ENCODE results near the gene UBE2Z.

Gene UBE2Z

DNA sequence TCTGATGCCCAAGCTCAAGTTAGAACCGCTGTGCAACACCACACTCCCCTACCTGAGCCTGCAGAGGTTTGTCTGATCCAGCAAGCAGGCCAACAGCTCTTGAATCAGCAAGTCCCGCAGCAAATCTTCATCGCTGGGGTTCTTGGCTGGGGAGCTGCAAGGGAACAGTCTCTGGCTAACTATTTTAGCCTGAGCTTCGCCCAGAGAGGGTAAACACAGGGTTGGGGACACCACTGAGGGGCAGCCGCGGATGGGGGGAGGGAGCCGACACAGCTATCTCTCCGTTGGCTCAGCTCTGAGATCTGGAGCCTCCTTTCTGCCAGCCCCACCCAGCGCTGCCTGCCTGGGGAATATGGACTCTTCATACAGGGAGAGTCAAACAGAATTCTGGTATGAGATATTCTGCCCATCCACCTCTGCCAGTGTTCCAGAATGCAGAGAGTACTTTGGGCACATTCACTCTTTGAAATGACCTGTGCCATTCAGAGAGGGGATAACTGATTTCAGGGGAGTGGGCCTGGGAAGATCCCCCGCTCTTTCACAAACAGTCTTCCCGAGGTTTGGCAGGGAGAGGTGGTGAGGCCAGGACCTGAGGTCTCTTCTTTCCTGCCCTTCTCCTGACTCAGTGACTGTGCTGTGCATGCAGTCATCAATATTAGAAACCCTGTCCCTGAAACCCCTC, 52.8 kb downstream of the UBE2Z start:
- DNase-seq (ENCODE audit: low read depth in 2 of 2) = no peak

DNA sequence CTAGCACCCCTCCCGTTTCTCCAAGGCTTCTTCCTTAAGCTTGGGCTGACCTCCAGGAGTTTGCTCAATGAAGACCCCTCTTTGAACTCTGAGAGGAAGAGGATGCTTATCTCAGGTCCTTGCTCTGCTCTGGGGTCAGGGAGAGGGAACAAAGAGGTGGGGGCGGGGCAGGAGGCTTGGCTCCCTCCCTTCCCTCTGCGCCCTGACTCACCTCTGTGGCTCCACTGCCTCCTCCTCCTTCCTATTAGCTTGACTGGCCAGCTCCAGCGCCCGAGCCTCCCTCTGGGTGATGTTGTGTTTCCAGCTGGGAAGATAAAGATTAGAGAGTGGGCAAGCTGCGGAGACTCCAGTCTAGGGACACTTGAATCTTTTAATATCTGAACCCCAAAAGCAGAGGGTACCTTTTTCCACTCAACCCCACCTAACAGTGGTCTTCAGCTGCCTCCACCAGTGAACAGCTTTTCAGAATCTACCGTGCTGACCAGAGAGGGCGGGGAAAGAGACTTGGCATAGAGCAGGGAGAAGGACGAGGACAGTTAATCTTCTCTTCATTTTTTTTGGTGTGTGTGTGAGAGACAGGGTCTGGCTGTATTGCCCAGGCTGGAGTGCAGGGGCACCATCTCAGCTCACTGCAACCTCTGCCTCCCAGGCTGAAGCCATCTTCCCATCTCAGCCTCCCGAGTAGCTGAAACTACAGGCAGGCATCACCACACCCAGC, 53.5 kb downstream of the UBE2Z start:
- DNase-seq (ENCODE audit: low read depth in 2 of 2) = no peak

DNA sequence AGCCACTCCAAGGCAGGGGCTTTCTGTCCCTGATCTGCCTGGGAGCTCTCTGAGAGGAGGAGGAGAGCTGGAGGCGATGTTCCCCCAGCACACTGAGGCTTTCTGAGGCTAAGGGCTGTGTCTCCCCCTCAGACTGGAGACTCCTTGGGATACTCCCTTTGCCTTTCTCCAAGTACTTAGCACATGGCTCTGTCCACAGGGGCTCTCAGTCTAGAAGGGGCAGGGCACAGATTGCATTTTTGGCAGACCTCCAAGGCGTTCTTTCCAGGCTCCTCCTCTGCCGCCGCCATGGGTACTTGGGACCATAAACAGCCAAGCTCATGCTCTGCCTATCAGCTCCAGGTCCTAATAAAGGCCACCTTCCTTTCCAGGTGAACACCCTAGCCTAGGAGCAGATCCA, 62.0 kb downstream of the UBE2Z start:
- no peak for DNase-seq (ENCODE audit: low read depth in 2 of 2)

DNA sequence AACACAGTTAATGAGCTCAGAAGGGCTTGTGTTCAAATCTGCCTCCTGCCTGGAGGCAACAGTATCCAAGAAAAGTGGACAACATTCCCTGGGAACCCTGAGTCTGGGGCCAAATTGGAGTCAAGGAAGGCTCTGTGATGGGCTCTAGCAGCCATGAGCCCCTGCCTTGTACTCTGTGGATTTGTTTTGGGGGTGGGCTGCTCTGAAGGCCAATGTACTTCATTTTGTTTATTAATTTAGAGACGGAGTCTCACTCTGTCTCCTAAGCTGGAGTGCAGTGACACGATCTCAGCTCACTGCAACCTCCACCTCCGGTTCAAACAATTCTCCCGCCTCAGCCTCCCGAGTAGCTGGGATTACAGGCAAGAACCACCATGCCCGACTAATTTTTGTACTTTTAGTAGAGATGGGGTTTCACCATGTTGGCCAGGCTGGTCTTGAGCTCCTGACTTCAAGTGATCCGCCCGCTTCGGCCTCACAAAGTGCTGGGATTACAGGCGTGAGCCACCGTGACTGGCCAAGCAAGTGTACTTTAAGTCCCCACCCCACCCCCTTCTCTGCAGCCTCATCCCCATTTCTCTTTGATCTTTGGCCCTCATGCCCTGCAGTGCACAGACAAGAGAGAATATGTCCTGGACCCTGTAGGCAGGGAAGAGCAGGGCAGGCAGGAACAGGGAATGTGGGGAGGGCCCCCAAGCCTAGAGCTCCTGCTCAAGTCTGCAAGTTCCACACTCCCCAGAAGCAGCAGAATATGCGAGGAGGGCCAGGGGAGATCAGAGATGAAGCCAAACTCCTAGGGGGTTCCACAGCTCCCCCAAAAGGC, 62.9 kb downstream of the UBE2Z start:
- DNase-seq (ENCODE audit: low read depth in 2 of 2) = no peak

DNA sequence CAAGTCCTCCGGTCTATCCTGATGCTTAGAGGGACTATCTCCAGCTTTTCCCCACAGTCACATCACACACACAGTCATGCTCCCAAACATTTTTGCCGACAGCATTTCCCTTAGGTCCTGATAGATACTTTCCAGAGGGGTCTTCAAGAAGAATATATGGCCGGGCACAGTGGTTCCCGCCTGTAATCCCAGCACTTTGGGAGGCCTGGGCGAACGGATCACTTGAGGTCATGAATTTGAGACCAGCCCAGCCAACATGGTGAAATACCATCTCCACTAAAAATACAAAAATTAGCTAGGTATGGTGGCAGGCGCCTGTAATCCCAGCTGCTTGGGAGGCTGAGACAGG, 64.5 kb downstream of the UBE2Z start:
- DNase-seq (ENCODE audit: low read depth in 2 of 2) = no peak

DNA sequence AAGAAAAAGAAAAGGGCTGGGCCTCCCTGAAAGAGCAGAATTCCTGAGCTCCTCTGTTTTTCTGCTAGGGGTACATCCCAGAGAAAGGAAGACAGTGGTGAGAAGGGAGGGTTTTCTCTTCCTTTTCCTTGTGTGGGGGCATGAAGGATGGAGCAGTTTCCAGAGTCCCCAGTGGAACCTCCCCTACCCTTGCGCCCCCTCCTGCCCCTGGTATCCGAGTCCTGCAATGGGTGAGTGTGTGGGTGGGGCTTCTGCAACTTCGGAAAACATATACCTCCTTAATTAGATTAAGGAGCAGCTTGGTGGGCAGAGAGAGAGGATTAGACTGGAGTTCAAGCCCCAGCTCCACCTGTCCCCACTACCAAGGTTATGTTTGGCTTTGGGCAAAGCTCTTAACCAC, 65.6 kb downstream of the UBE2Z start:
- DNase-seq (ENCODE audit: low read depth in 2 of 2) = no peak

Data from stimulated activated CD8-positive, alpha-beta memory T cell treated with anti-CD3 and anti-CD28 coated beads, Interleukin-7, amount 100 ng/mL, for 1 hour (primary cell).